NCI-H774 (cell line): Measurements from ENCODE around the gene PSORS1C1.

ENCODE experiments used
- DNase-seq: peaks from one replicate; lab custom pipeline; 2025; lab: John Stamatoyannopoulos, UW

PSORS1C1 gene

DNA sequence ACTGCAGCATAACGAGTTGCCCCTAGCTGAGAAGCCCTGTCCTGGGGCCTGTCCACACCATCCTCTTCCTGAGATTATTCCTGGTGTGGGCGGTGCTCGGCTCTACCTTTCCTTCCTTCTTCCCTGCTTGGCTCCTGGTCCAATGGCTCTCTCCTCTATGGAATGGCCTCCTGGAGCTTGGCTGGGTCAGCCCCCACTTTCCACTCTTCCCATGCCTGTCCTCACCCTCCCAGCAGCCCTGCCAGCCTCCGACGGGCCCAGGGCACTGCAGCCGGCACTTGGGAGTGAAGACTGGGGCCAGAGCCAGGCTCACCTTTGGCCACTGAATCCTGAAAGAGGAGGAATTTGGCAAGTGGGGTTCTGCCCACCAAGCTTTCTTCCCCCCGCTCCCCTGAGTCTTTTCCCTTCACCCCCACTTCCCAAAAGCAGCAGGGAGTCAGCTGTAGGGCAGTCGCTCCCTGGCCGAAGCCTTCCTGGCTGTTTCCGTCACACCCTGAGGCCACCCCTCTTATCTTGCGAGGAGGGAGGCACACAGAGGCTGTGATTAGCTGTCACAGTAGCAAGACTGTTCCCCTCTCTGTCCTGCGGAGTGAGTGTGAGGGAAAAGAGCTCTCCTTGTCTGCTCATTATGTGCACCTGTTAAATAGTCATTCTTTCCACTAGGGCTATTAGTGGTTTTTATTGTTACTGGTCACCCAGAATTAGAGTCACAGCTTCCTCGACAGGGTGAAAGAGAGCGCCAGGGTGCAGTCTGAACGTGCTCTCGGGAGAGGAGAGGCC lies 12.0 kb downstream of the PSORS1C1 start:
- DNase-seq, result no peak

DNA sequence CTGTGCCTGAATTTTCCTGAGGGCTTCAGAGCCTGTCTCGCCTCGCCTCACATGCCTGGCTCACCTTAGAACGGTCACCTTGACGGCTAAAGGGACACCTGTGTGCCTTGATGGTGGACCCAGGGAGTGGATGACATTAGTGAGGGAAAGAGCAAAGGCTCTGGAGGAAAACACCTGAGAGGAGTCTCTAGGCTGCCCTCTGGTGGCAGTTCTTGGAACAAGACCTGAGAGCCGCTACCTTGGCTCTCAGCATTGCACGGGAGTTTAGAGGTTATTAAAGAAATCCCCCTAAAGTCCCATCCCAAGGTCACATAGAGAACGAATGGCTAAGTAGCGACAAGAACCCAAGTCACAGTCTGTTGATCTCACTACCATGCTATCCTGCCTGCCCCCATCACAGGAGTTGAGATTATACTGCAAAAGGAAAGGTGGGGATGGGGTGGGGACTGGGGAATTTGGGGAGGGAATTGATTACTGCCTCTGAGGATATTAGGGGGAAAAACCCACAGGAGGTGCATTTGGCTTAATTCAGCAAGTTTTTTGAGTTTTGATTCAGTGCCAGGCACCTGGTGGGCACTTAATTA lies 13.6 kb downstream of the PSORS1C1 start:
- DNase-seq, result peak; percentile 42

DNA sequence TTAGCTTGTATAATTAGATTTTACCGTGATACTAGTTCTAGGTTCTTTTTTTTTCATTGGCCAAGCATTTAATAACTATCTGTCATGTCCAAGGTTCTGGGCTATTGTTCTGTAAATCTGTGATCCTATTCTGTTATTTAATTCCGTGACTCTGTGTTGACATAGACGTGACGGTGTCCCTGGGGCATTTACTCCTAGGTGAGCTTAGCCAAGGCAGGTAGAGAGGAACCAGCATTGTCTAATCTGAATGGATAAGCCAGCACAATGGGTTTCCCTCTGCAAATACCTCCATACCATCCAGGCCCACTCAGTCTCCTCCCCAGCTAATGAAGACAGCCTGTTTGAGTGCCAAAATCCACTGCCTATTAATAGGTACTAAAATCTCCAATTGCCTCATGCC lies 14.5 kb downstream of the PSORS1C1 start:
- no peak for DNase-seq

DNA sequence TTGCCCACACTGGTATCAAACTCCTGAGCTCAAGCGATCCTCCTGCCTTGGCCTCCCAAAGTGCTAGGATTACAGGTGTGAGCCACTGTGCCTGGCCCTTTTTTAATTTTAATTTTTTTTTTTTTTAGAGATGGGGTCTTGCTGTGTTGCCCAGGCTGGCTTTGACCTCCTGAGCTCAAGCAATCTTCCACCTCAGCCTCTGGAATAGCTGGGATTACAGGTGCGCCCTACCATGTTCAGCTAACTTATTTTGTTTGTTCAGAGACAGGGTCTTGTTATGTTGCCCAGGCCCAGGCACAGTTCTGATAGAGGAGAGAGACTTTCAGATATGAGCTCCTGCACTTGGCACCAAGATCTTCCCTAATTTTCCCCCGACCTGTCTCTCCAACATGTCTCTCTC lies 16.2 kb downstream of the PSORS1C1 start:
- DNase-seq, result no peak

DNA sequence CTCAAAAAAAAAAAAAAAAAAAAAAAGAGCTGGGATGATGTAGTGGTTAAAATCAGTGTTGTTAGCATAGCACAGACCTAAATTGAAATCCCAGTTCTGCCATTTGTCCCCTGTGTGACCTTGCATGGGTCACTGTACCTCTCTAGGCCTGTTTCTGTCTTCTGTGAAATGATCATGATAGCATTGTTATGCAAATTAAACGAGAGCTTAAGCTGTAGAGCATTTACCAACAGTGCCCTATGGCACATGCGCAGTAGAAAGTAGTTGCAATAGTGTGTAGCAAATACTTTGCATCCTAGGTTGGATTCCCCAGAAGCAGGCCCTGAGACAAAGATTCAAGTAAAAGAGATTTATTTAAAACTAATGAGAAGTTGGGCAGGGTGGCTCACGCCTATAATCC lies 17.0 kb downstream of the PSORS1C1 start:
- DNase-seq, result no peak

DNA sequence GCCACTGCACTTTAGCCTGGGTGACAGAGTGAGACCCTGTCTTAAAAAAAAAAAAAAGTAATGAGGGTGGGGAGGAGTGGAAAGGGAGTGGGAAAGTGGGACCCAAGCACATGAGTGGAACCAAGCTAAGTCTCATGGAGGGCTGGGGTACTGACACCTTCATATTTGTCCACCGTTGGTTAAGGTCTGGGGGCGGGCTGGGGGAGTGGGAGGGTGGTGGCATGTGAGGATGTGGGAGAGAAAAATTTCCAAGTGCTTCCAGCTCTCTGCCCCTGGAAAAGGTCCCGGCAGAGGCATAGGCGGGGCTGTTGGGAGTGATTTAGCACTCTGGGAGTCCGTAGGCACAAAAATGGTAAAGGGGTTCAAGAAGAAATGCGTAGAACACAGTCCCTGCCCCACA lies 18.2 kb downstream of the PSORS1C1 start:
- DNase-seq, result no peak

DNA sequence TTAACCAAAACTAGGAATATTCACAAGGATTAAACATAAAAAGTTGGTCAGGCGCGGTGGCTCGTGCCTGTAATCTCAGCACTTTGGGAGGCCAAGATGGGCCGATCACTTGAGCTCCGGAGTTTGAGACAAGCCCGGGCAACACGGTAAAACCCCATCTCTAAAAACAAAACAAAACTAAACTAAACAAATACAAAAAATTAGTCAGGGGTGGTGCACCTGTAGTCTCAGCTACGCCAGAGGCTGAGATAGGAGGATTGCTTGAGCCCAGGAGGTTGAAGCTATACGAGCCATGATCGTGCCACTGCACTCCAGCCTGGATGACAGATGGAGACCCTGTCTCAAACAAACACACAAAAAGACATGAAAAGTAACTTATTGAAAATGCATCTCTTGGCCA lies 21.1 kb downstream of the PSORS1C1 start:
- DNase-seq, result no peak

DNA sequence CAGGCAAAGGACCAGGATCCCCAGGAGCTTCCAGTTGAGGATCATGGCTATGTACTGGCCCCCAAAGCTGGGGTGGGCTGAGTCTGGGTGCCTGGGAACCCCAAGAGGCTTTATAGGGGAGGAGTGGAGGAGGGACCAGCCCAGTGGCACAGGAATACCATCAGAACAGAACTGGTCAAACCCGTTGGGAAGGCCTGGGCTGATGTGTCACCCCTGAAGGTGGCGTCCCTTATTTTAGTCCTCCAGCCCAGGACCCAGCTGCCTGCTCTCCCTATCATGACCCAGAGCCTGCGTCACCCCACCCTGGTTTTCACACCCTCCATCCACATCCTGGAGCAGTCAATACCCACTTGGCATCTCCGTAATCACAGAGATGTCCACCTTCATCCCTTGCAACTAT lies 24.4 kb downstream of the PSORS1C1 start, which contains the start of gene PSORS1C2:
Gene PSORS1C2, minus strand, starts transcription at position 85 of the 400 bp plus-strand sequence. Its CDS starts 40 bp downstream, at position 45.
- DNase-seq, result no peak

DNA sequence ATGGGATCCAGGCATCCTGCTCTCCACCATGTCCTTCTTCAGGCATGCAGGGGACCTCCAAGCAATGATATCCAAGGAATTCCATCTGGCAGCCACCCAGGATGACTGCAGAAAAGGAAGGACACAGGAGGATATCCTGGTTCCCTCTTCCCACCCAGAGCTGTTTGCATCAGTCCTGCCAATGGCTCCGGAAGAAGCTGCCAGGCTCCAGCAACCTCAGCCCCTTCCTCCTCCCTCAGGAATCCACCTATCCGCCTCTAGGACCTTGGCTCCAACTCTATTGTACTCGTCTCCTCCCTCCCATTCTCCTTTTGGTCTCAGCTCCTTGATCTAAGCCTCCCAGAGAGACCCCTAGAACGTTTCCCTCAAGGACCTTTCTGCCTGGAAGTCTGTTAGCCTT lies 25.0 kb downstream of the PSORS1C1 start:
- no peak for DNase-seq

DNA sequence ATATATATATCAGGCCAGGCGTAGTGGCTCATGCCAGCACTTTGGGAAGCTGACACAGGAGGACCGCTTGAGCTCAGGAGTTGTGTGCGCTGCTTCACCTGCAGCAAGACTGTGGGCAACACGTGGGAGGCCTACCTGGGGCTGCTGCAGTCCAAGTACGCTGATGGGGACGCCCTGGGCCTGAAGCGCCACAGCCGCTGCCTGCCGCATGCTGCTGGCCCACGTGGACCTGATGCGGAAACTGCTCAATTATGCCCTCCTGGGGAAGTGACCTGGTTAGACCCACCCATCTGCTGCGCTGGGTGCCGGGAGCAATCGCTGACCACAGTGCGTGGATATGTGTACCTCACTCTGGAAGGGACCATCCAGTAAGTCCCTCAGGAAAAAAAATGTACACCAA lies 26.0 kb downstream of the PSORS1C1 start:
- DNase-seq, result no peak

DNA sequence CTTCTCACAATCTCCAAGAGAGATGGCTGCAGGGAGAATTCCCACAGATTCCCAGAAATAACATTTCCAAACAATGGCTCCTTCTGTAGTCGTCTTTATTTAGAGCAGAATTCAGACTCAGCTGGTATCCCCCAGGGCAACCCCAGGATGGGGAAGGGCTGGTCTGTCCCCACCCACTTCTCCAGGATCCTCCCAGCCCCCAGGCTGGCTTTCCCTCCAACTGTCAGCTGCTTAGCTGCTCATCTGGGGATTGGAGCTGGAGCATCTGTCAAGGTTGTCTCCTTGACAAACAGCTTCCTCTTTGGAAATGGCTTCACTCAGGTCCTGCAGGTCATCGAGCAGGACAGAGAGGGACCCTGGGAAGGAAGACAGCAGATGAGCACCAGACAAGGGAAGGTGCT lies 27.8 kb downstream of the PSORS1C1 start:
- DNase-seq, result no peak

DNA sequence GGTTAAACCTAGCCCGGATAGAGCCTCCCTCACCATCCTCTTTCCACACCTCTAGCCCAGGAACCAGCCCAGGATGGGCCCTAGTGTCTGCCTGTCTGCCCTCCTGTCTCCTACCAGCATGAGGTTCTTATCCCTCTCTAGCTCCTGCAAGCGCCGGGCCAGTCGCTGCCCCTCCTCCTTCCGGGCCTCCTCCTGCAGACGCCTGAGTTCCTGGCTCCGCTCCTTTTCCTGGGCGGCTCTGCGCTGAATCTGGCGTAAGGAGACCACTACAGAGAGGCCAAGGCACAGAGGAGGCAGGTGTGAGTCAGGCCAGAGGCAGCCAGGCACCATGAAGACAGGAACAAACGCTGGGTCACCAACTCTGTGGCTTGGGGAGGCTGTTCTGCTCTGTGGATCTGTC lies 28.5 kb downstream of the PSORS1C1 start:
- DNase-seq, result no peak

DNA sequence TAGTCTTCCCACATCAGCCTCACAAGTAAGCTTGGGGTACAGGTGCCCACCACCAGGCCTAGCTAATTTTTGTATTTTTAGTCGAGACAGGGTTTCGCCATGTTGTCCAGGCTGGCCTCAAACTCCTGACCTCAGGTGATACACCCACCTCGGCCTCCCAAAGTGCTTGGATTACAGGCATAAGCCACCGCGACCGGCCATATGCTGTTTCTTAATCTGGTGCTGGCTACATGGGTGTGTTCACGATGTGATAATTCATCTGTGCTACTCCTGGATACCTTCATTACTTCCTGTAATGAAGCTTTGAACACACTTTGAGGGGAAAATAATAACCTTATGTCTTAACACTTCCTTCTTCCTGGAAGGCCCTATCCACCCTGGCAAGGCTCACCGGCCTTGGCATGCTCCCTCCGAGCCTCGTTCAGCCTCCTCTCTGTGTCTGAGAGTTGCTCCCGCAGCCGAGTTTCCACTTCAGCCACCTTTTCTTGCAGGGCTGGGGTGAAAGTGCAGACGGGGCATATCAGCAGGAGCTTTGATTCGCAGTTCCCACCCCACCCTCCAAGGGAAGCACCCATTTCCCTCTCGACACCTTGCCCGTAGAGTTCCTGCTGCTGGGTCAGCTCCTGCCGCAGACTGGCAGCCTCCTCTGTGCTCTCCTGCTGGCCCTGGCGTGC lies 29.8 kb downstream of the PSORS1C1 start:
- DNase-seq, result no peak

DNA sequence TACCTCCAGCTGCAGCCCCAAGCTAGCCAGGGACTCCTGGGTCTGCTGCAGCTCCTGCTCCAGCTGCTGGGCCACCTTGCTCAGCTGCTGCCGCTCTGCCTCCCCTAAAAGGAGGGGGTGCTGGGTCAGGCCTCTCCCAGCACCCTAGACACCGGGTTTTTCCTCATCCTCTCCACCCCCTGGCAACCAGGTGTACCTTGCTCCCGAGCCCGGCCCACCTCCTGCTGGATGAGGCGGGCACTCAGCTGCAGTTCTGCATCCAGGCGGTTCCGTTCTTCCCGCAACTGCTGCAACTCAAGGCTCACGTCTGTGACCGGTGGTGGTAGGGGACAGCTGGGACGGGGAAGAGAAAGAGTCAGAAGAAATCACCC lies 30.4 kb downstream of the PSORS1C1 start:
- no peak for DNase-seq

DNA sequence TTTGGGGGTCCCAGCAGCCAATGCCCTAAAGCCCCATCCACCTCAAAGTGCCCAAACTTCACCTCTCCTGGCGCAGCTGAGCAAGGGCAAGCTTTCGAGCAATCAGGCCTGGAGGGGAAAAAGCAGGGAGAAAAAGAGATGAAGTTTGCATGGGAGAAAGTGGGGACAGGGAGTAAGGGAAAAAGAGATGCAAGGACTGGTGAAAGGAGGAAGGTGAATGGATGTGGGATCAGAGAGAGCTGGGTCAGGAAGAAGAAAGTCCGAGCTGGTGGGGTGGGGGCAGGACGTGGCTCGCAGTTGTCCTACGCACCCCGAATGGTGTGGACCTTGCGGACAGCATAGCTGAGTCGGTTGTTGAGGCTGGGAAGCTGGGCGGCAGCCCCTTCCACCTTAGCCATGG lies 30.8 kb downstream of the PSORS1C1 start:
- DNase-seq, result no peak

DNA sequence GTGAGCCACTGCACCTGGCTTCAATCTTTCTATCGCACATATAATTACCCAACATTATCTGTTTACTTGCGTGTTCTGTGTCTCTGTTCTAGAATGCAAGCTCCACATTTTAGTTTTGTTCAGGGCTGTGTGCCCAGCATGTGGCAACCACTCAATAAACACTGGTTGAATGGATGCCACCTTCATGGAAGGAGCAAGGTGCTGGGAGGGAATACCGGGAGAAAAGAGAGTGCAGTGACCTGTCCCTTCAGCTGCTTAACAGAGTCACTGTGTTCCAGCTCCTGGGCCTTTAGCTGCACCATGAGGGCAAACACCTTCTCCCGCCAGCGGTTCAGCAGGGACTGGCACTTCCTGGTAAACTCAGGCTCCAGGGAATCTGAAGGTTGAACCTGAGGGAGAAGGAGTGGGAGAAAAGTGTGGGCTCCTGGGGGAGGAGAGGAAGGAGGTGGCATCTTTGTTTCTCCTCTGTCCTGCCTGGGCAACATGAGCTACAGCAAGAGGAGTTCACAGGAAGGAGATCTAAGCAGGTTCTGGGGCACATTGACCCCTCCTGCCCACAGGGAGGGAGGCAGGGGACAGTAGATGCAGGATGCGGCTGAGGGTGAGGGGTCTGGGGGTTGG lies 35.3 kb downstream of the PSORS1C1 start:
- DNase-seq, result no peak

DNA sequence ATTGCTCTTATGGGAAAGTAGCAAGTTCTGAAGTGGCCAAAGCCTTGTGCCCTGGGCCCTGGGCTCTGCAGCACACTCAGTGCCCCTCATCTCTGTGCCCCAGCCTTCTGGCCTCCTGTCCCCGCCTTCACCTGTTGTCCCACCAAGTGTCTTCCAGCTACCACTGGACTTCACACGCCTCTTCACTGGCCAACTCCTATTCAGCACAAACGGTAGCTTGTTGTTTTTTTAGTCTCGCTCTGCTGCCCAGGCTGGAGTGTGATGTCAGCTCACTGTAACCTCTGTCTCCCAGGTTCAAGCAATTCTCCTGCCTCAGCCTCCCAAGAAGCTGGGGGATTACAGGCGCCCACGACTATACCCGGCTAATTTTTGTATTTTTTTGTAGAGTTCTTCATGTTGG lies 38.2 kb downstream of the PSORS1C1 start:
- no peak for DNase-seq

DNA sequence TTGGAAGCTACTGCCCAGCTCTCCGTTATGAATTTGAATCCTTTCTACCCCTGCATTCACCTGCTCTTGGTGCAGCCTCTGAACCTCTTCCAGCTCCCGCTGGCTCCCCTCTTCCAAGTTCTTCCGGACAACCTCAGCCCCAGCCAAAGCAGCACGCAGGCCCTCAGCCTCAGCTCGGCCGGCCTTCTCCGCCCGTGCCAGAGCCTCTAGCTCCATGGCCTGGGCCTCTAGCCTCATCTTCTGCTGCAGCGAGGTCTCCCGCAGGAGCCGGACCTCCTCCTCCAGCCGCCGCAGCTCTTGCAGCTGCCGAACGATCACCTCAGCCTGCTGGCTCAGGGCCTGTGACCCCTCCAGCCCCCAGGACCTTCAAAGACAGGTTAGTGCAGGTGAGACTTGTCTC lies 39.8 kb downstream of the PSORS1C1 start:
- DNase-seq, result no peak

DNA sequence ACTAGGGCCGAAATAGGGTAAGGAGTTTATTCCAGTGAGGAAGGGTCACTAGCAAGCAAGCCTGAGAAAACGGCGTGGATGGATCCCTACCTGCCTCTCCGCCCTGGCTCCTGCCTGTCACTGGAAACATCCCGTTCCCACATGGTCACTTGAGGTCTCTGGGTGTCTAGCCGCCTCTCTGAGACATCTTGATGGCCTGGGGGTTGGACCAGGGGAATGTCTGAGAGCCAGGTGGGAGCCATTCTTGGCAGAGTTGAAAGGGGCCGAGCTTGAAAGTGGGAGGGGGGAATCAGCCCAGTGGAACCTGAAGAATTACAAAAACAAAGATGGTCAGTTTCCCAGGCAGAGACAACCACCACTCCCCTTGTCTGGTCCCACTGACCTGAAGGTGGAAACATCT lies 42.0 kb downstream of the PSORS1C1 start:
- DNase-seq, result no peak

DNA sequence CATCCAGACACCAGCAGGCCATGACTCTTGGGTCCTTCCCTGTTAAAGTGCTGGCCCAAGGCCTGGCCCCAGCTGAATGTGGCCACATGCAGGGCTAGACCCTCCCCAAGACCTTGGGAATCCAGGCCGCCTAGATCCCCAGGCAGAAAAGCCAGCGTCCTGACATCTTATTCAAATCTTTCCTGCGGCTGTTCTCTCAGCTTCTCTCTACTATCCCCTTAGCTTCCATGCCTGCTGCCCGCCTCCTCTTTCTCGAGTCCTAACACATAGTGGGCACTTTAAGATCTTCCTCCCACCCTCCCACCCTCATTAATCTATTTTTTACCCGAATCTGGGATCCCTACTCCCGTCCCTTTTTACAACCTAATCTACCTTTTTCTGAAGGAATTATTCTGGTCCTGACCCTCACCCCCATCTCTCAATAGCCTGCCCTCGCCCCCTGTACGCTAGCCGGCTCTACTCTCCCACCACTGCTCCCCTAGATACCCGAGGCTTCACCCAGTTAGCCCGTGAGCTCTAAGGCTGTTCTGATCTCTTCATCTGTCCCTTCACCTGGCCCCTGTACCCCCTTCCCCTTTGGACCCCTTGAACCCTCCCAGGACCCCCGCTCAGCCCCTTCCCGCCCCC lies 43.0 kb downstream of the PSORS1C1 start, which contains the start of gene CCHCR1:
Gene CCHCR1, minus strand, starts transcription at position 290 of the 627 bp plus-strand sequence. Its CDS starts 202 bp downstream, at position 88.
- no peak for DNase-seq

DNA sequence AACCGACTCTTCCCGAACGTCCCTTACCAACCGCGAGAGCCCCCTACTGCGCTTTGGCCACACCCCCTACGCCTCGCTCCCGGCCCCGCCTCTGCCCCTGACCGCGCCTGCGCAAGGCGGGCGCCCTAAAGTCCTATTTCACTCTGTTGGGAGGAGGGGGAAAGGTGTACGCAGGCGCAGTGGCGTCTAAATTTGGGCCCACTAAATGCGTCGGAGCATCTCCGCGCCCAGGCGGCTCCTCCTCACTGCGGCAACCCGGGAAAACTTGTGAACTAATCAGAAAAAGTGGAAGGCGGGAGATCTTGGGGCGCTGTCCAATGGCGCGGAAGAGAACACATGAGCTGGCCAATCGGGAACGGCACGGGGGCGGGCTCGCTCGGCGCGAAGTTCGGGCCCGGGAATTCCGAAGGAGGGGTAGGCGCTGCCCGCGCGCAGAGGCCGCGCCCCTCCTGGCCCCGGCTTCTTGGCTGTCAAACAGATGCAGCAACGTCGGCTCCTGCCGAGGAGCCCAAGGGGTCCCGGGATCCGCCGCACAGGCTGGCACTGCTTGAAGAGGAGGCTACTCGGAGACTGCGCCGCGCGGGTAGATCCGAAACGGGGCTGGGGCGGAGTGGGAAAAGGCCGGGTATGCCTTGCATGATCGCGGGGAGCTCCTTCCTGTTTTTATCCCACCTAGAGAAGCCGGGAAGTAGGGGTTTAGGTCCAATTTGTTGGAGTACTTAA lies 43.7 kb downstream of the PSORS1C1 start, which contains the start of gene TCF19:
Gene TCF19, plus strand, starts transcription at position 450 of the 723 bp plus-strand sequence. CDS start 881 bp downstream, outside the sequence.
- DNase-seq, result peak; percentile 97
